Astrocyte of the spinal cord (primary cell): ENCODE measurements around the gene EXOC5.

Experiments
- DNase-seq: peaks from one replicate; pipeline ENCODE4 v3.0.0; 2011; ENCODE audit warnings: low read depth, low spot score
- H3K4me3 ChIP-seq: 2 replicates; pipeline ENCODE4 v1.5.1; 2011; ENCODE audit warnings: low read depth, mild to moderate bottlenecking, low read length, moderate library complexity
- in situ Hi-C: cut with HindIII; loops from 2 replicates; pipeline ENCODE4 v1.10.0; 2017; ENCODE audit warnings: low sequenced_read_pairs
- TF ChIP-seq, protein P1 (sequence below): IDR thresholded peaks from 2 replicates; pipeline ENCODE4 v1.5.1; 2012; ENCODE audit warnings: low read depth, mild to moderate bottlenecking, low read length, inconsistent platforms

EXOC5 gene, protein sequence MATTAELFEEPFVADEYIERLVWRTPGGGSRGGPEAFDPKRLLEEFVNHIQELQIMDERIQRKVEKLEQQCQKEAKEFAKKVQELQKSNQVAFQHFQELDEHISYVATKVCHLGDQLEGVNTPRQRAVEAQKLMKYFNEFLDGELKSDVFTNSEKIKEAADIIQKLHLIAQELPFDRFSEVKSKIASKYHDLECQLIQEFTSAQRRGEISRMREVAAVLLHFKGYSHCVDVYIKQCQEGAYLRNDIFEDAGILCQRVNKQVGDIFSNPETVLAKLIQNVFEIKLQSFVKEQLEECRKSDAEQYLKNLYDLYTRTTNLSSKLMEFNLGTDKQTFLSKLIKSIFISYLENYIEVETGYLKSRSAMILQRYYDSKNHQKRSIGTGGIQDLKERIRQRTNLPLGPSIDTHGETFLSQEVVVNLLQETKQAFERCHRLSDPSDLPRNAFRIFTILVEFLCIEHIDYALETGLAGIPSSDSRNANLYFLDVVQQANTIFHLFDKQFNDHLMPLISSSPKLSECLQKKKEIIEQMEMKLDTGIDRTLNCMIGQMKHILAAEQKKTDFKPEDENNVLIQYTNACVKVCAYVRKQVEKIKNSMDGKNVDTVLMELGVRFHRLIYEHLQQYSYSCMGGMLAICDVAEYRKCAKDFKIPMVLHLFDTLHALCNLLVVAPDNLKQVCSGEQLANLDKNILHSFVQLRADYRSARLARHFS

DNA sequence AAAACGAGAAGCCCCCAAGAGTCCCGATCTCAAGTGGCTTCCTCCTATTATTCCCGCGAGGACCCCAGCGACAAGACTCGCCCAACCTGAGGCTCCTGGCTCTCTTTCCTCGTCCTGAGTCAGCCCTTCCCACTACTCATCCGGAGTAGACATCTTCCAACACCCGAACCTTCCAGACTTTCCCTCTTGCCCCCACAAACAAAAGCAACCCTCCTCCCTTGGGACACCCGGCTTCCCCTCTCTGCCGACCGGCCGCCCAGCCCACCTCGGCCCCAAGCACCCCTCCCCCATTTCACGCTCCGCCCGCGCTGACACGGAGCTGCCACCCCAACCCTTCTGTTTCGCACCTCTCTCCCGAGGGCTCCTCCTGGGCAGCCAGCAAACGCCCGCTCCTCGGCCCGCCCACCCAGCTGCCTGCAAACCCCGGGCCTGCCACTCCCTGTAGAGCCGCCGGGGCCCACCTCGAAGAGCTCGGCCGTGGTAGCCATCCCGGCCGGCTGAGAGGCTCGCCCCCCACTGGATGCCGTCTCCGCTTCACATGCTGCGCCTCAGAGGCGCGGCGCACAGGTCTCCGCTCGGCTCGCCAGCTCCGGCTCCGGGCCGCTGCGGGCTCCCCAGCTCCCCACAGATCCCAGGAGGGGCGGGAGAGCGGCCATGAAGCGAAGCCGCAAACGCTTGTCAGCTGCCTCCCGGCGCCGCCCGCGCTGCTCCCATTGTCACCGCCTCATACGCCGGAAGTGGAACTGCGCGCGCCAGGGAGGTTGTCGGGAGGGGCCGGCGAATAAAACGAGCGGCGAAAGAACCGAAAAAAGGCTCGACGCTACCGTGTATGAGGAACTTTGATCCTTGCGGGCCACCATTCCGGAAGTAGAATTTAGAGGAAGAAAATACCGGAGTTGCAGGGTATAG is at the start of gene EXOC5, which contains the start of gene AP5M1:
Gene EXOC5, minus strand, starts transcription at position 745 of the 909 bp plus-strand sequence. Its CDS starts 257 bp downstream, at position 488.
Gene AP5M1, plus strand, starts transcription at position 811 of the 909 bp plus-strand sequence. CDS start 344 bp downstream, outside the sequence.
- TF ChIP-seq, protein P1, sequence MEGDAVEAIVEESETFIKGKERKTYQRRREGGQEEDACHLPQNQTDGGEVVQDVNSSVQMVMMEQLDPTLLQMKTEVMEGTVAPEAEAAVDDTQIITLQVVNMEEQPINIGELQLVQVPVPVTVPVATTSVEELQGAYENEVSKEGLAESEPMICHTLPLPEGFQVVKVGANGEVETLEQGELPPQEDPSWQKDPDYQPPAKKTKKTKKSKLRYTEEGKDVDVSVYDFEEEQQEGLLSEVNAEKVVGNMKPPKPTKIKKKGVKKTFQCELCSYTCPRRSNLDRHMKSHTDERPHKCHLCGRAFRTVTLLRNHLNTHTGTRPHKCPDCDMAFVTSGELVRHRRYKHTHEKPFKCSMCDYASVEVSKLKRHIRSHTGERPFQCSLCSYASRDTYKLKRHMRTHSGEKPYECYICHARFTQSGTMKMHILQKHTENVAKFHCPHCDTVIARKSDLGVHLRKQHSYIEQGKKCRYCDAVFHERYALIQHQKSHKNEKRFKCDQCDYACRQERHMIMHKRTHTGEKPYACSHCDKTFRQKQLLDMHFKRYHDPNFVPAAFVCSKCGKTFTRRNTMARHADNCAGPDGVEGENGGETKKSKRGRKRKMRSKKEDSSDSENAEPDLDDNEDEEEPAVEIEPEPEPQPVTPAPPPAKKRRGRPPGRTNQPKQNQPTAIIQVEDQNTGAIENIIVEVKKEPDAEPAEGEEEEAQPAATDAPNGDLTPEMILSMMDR, result no peak
- peak within 1 kb of the TSS; percentile 98 for H3K4me3 ChIP-seq
- peak; percentile 95 for DNase-seq
- in situ Hi-C loops, result no loop called here

DNA sequence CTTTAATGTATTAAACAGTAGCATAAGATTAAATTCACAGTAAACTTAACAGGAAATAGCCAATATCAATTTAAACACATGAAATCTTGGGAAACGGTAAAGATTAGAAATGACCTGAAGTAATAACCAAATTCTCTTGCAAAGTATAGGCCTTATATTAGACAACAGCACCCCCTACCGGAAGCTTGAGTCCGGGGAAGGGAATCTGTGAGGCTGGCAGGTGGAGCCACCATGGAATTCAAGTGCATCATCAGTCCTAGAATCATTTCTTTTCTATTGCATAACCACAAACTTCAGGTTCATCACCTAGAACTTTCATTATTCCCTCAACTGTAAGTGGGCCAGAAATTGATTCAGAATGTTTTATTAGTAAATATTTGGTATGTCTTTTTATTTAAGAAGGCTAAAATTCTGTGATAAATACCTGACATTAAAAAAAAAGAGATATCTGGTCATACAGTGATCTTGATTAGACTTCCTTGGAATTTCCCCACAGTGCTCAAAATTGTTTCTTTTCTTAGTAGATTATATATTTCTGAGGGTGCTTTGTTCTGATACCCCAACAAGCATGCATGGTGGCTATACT is 48.6 kb upstream of the EXOC5 start:
- no peak overlapping the region for H3K4me3 ChIP-seq
- TF ChIP-seq, protein P1, result peak; percentile 86
- in situ Hi-C loops, result no loop called here
- peak; percentile 82 for DNase-seq

DNA sequence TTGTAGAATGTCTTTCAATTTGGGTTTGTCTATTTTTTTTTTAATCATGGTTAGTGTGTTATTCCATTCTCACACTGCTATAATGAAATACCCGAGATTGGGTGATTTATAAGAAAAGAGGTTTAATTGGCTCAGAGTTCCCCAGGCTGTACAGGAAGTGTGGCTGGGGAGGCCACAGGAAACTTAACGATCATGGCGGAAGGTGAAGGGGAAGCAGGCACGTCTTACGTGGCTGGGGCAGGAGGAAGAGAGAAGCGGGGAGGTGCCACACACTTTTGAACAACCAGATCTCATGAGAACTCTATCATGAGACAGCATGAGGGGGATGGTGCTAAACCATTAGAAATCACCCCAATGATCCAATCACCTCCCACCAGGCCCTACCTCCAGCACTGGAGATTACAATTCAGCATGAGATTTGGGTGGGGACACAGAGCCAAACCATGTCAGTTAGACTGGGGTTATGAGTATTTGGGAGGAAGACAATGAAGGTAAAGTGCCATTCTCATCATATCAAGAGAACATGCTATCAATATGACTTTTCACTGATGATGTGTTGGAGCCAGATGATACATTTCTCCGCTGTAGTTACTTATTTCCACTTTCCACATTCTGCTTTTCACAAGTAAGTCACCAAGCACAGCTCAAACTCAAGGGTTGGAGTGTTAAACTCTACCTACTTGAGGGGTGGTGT is 45.8 kb upstream of the EXOC5 start:
- in situ Hi-C loops, result no loop called here
- DNase-seq, result no peak
- no peak overlapping the region for H3K4me3 ChIP-seq

GRCh38 chr14:57302883-57303282 is 34.2 kb upstream of the EXOC5 start:
- in situ Hi-C loops, result no loop called here
- H3K4me3 ChIP-seq, result no peak overlapping the region
- TF ChIP-seq, protein P1, result no peak
- DNase-seq, result no peak

More for the DNA sequence above, 45.8 kb upstream of the EXOC5 start:
- TF ChIP-seq, protein P1, result no peak

GRCh38 chr14:57299511-57299910 is 30.8 kb upstream of the EXOC5 start:
- no peak for DNase-seq
- TF ChIP-seq, protein P1, result no peak
- H3K4me3 ChIP-seq, result no peak overlapping the region
- in situ Hi-C loops, result no loop called here
